Fibroblast of pulmonary artery (primary cell): Measurements from ENCODE around the gene LHFPL3.

Source experiments
- DNase-seq: peaks from one replicate; pipeline ENCODE4 v3.0.0-alpha.2; 2010; ENCODE audit warnings: low read depth
- H3K4me3 ChIP-seq: replicated peaks from 2 replicates; pipeline ENCODE4 v1.5.1; 2011; ENCODE audit warnings: low read depth, mild to moderate bottlenecking, control low read depth, low read length, moderate library complexity
- CTCF ChIP-seq: IDR thresholded peaks from 2 replicates; pipeline ENCODE4 v1.5.1; 2011; ENCODE audit warnings: mild to moderate bottlenecking, control low read depth, low read length, inconsistent platforms; ENCODE audit errors: missing control alignments

The LHFPL3 gene

GRCh38 chr7:104534149-104534548, 205.7 kb downstream of the LHFPL3 start:
- H3K4me3 ChIP-seq = no peak overlapping the region
- no peak for TF ChIP-seq CTCF
- DNase-seq = no peak

- no peak for TF ChIP-seq CTCF
- no peak for DNase-seq
- H3K4me3 ChIP-seq = no peak overlapping the region
Observed at GRCh38 chr7:104535841-104536240, 207.4 kb downstream of the LHFPL3 start.

GRCh38 chr7:104536956-104537355, 208.6 kb downstream of the LHFPL3 start:
- no peak for DNase-seq
- H3K4me3 ChIP-seq = no peak overlapping the region
- TF ChIP-seq CTCF = no peak

DNA sequence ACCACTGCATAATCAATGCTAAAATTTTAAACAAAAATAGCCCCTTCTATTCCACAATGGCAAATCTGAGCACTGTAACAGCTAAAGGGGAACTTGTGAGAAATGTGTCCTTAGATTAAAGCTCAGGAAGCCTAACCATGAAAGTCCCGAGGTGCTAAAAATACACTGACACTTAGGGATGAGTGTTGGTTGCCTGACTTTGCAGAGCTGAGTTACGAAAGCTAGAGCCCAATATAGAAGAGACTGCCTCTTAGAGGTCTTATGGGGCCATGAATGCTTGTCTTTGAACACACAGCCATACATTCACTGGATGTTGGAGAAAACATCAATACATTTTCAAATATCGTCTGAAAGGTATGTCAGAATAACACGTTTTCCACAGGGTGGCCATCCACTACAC, 209.7 kb downstream of the LHFPL3 start:
- TF ChIP-seq CTCF = no peak
- H3K4me3 ChIP-seq = no peak overlapping the region
- DNase-seq = no peak

DNA sequence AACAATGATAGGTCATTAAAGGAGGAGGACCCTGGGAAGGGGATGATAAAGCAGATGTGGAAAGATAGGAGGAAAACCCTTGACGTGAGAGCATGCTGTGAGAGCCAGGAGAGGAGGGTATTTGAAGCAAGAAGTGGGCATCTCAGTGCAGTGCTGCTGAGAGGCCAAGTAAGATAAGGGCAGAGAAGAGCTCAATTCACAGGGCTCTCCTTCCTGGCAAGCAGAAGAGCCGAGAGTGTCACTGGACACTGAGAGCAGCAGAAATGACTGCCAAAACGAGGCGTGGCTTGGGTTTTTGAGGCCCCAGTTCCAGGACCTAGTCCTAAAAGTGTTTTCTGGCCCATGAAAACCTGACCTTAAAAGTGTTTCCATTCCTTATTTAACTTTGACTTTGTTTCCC, 213.5 kb downstream of the LHFPL3 start:
- no peak overlapping the region for H3K4me3 ChIP-seq
- DNase-seq = no peak
- no peak for TF ChIP-seq CTCF

- no peak for DNase-seq
- H3K4me3 ChIP-seq = no peak overlapping the region
- TF ChIP-seq CTCF = no peak
Observed at GRCh38 chr7:104548861-104549260, 220.5 kb downstream of the LHFPL3 start.

- DNase-seq = no peak
- TF ChIP-seq CTCF = no peak
- H3K4me3 ChIP-seq = no peak overlapping the region
Observed at GRCh38 chr7:104550362-104550761, 222.0 kb downstream of the LHFPL3 start.
